ENCODE data around the gene CALHM5. TPM values are rescaled to one million over a fixed set of nuclear protein-coding genes. Genes with fewer than 3 reads are reported as not detected.
A peak's percentile ranks its signal among the peaks of the same experiment; 100 is the strongest.

Gene CALHM5
- total and polyA plus RNA-seq, 9 of the 15 experiments (the other 6 are each of a cell fraction or from before 2014, with no cell fraction given) = under 0.01 to 0.05 (median 0.02) TPM; not detected in 2

DNA sequence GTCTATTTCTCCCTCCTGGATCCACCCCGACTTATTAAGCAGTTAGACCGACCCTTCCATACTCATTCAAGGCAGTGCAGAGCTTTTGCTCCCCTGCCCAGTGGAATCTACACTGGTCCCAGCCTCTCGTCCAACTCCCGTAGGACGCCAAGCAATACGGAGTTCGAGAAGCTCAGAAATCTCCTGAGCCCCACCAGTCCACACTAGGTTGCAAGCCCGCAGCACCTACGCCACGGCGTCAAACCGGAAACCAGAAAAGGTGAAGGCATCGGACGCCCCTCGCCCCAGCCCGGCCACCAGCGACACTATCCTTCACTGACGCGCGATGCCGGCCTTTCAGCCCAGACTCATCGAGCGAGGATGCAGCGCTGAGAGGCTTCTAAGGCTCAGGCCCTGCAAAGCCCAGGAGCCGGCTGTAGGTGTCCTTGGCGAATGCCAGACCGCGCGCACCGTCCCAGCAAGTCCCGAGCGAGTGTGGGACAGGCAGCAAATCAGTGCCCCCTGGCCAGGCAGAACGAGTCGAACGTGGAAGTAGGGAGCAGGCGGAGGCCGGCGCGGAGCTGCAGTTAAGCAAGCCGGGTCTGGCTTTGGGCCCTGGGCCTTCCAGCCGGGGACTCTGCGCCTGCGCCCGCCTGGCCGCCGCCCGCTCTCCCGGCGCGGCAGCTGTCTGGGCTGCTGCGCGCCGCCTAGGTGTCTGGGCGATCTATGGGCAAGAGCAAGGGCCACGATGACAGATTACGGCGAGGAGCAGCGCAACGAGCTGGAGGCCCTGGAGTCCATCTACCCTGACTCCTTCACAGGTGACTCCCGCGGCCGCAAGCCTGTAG is 59.6 kb downstream of the CALHM5 start, which contains the start of gene RWDD1 (continued):
- TF ChIP-seq, protein P1, sequence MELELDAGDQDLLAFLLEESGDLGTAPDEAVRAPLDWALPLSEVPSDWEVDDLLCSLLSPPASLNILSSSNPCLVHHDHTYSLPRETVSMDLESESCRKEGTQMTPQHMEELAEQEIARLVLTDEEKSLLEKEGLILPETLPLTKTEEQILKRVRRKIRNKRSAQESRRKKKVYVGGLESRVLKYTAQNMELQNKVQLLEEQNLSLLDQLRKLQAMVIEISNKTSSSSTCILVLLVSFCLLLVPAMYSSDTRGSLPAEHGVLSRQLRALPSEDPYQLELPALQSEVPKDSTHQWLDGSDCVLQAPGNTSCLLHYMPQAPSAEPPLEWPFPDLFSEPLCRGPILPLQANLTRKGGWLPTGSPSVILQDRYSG (tag; conservative IDR thresholded peaks at IDR 0.05; ENCODE audit: low read depth) = no peak
- TF ChIP-seq, protein P2, sequence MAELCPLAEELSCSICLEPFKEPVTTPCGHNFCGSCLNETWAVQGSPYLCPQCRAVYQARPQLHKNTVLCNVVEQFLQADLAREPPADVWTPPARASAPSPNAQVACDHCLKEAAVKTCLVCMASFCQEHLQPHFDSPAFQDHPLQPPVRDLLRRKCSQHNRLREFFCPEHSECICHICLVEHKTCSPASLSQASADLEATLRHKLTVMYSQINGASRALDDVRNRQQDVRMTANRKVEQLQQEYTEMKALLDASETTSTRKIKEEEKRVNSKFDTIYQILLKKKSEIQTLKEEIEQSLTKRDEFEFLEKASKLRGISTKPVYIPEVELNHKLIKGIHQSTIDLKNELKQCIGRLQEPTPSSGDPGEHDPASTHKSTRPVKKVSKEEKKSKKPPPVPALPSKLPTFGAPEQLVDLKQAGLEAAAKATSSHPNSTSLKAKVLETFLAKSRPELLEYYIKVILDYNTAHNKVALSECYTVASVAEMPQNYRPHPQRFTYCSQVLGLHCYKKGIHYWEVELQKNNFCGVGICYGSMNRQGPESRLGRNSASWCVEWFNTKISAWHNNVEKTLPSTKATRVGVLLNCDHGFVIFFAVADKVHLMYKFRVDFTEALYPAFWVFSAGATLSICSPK (IDR thresholded peaks at IDR 0.05; ENCODE audit: borderline replicate concordance) = no peak
- TF ChIP-seq CSDE1 (IDR thresholded peaks at IDR 0.05) (no peak), ZNF384 (IDR thresholded peaks at IDR 0.05; ENCODE audit: low read depth, low read length) (peak; percentile 57), ZSCAN32 (CRISPR knock-in tag; IDR thresholded peaks at IDR 0.05) (no peak)
- TF ChIP-seq, protein P3, sequence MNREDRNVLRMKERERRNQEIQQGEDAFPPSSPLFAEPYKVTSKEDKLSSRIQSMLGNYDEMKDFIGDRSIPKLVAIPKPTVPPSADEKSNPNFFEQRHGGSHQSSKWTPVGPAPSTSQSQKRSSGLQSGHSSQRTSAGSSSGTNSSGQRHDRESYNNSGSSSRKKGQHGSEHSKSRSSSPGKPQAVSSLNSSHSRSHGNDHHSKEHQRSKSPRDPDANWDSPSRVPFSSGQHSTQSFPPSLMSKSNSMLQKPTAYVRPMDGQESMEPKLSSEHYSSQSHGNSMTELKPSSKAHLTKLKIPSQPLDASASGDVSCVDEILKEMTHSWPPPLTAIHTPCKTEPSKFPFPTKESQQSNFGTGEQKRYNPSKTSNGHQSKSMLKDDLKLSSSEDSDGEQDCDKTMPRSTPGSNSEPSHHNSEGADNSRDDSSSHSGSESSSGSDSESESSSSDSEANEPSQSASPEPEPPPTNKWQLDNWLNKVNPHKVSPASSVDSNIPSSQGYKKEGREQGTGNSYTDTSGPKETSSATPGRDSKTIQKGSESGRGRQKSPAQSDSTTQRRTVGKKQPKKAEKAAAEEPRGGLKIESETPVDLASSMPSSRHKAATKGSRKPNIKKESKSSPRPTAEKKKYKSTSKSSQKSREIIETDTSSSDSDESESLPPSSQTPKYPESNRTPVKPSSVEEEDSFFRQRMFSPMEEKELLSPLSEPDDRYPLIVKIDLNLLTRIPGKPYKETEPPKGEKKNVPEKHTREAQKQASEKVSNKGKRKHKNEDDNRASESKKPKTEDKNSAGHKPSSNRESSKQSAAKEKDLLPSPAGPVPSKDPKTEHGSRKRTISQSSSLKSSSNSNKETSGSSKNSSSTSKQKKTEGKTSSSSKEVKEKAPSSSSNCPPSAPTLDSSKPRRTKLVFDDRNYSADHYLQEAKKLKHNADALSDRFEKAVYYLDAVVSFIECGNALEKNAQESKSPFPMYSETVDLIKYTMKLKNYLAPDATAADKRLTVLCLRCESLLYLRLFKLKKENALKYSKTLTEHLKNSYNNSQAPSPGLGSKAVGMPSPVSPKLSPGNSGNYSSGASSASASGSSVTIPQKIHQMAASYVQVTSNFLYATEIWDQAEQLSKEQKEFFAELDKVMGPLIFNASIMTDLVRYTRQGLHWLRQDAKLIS (CRISPR knock-in tag; IDR thresholded peaks at IDR 0.05) = peak; percentile 35; the same call in 1 of the 2 replicates
- TF ChIP-seq, protein P4, sequence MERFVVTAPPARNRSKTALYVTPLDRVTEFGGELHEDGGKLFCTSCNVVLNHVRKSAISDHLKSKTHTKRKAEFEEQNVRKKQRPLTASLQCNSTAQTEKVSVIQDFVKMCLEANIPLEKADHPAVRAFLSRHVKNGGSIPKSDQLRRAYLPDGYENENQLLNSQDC (CRISPR knock-in tag; IDR thresholded peaks at IDR 0.05) = no peak
- TF ChIP-seq, protein P5, sequence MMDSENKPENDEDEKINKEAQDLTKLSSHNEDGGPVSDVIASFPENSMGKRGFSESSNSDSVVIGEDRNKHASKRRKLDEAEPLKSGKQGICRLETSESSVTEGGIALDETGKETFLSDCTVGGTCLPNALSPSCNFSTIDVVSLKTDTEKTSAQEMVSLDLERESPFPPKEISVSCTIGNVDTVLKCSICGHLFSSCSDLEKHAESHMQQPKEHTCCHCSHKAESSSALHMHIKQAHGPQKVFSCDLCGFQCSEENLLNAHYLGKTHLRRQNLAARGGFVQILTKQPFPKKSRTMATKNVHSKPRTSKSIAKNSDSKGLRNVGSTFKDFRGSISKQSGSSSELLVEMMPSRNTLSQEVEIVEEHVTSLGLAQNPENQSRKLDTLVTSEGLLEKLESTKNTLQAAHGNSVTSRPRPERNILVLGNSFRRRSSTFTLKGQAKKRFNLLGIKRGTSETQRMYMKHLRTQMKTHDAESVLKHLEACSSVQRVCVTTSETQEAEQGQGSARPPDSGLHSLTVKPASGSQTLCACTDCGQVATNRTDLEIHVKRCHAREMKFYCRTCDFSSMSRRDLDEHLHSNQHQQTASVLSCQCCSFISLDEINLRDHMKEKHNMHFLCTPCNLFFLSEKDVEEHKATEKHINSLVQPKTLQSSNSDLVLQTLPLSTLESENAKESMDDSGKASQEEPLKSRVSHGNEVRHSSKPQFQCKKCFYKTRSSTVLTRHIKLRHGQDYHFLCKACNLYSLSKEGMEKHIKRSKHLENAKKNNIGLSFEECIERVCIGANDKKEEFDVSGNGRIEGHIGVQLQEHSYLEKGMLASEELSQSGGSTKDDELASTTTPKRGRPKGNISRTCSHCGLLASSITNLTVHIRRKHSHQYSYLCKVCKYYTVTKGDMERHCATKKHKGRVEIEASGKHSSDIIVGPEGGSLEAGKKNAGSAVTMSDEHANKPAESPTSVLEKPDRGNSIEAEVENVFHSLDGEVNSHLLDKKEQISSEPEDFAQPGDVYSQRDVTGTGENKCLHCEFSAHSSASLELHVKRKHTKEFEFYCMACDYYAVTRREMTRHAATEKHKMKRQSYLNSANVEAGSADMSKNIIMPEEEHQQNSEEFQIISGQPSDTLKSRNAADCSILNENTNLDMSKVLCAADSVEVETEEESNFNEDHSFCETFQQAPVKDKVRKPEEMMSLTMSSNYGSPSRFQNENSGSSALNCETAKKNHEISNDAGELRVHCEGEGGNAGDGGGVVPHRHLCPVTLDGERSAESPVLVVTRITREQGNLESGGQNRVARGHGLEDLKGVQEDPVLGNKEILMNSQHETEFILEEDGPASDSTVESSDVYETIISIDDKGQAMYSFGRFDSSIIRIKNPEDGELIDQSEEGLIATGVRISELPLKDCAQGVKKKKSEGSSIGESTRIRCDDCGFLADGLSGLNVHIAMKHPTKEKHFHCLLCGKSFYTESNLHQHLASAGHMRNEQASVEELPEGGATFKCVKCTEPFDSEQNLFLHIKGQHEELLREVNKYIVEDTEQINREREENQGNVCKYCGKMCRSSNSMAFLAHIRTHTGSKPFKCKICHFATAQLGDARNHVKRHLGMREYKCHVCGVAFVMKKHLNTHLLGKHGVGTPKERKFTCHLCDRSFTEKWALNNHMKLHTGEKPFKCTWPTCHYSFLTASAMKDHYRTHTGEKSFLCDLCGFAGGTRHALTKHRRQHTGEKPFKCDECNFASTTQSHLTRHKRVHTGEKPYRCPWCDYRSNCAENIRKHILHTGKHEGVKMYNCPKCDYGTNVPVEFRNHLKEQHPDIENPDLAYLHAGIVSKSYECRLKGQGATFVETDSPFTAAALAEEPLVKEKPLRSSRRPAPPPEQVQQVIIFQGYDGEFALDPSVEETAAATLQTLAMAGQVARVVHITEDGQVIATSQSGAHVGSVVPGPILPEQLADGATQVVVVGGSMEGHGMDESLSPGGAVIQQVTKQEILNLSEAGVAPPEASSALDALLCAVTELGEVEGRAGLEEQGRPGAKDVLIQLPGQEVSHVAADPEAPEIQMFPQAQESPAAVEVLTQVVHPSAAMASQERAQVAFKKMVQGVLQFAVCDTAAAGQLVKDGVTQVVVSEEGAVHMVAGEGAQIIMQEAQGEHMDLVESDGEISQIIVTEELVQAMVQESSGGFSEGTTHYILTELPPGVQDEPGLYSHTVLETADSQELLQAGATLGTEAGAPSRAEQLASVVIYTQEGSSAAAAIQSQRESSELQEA (IDR thresholded peaks at IDR 0.05; ENCODE audit: low read depth) = no peak
- TF ChIP-seq, protein P6, sequence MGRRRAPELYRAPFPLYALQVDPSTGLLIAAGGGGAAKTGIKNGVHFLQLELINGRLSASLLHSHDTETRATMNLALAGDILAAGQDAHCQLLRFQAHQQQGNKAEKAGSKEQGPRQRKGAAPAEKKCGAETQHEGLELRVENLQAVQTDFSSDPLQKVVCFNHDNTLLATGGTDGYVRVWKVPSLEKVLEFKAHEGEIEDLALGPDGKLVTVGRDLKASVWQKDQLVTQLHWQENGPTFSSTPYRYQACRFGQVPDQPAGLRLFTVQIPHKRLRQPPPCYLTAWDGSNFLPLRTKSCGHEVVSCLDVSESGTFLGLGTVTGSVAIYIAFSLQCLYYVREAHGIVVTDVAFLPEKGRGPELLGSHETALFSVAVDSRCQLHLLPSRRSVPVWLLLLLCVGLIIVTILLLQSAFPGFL (CRISPR knock-in tag; IDR thresholded peaks at IDR 0.05) = no peak
